Left lung (tissue), 10 donors: Measurements from ENCODE around the gene ADAMTS12. TPM values are rescaled to one million over a fixed set of nuclear protein-coding genes. Genes with fewer than 3 reads are reported as not detected.
A peak's percentile ranks its signal among the peaks of the same experiment; 100 is the strongest.

Experiments
- ATAC-seq: fragments of 200-7000 bp; cut with Tn5 transposase; one replicate; pipeline ENCODE4 v1.9.1; 2020; ENCODE audit warnings: moderate library complexity
- DNase-seq, 4 donors: peaks; one replicate each; pipeline ENCODE4 v3.0.0-alpha.2; 2013 to 2020
- H3K27ac ChIP-seq, 2 donors: fragments of 200-600 bp; sonication (generic) in 1 of 2; one replicate each; pipeline versions ENCODE4 v1.5.0 to v1.8.0; 2020 to 2021
- H3K27me3 ChIP-seq, 2 donors: fragments of 200-600 bp; sonication (generic) in 1 of 2; one replicate each; pipeline versions ENCODE4 v1.5.0 to v1.8.0; 2020 to 2021
- H3K36me3 ChIP-seq, 2 donors: fragments of 200-600 bp; sonication (generic) in 1 of 2; one replicate each; pipeline versions ENCODE4 v1.5.0 to v1.8.0; 2020 to 2021
- H3K4me1 ChIP-seq, 2 donors: fragments of 200-600 bp; one replicate each; pipeline ENCODE4 v1.8.0; 2021
- H3K4me3 ChIP-seq, 2 donors: fragments of 200-600 bp; sonication (generic) in 1 of 2; one replicate each; pipeline versions ENCODE4 v1.5.0 to v1.8.0; 2020 to 2021; ENCODE audit warnings: mild to moderate bottlenecking in 1 of 2
- H3K9me3 ChIP-seq, 2 donors: fragments of 200-600 bp; sonication (generic) in 1 of 2; one replicate each; pipeline versions ENCODE4 v1.5.0 to v1.8.0; 2020 to 2021
- intact Hi-C, 2 donors: fragments of 100-400 bp; cut with DNase I; formaldehyde crosslinking; loops; one replicate each; pipeline versions ENCODE4 v1.11.2 to v1.14.2; 2022
- polyA plus RNA-seq, 6 donors: library from polyadenylated mRNA; unstranded; fragments of 120-200 nt; gene quantifications; one replicate each; pipeline ENCODE4 v1.2.1, GENCODE V29; 2013; ENCODE audit not compliant: insufficient read length in 6 of 6
- total RNA-seq, 2 donors: library from RNA; stranded (reverse); fragmentation: NEBNext Ultra II Directional; extraction: Animal tissue kit (Norgen Biotek cat#: 25700); gene quantifications; one replicate each; pipeline ENCODE4 v1.2.1, GENCODE V29; 2021
- TF ChIP-seq, protein P1 (sequence below), 2 donors: fragments of 200-600 bp; sonication (generic) in 1 of 2; IDR thresholded peaks; one replicate each; pipeline versions ENCODE4 v1.5.0 to v1.8.0; 2021; ENCODE audit warnings: antibody characterized with exemption in 2 of 2
- donor health status: DM: no; HTN: yes; CAD: no.
- donor health status: DM: no; HTN: no; CAD: no.

ADAMTS12 gene
- total and polyA plus RNA-seq, 8 donors = 11.6 to 59.1 (median 52.1) TPM

- intact Hi-C loops = loop anchor here in 1 of 2 donors (10.0 kb wide), 1 partner anchor 464 kb away; no protein-coding TSS in a partner anchor
- Histone ChIP-seq H3K4me3 (no peak overlapping the region), H3K36me3 (no peaks in the 10 kb centered on the region), H3K4me1 (peaks cover 11 to 12% of the 10 kb centered on the region in 2 donors), H3K27ac (no peak overlapping the region), H3K27me3 (peaks cover 35 to 82% of the 10 kb centered on the region in 2 donors), H3K9me3 (no peaks in the 10 kb centered on the region)
- ATAC-seq (no peak), DNase-seq (no peak)
- TF ChIP-seq, protein P1, sequence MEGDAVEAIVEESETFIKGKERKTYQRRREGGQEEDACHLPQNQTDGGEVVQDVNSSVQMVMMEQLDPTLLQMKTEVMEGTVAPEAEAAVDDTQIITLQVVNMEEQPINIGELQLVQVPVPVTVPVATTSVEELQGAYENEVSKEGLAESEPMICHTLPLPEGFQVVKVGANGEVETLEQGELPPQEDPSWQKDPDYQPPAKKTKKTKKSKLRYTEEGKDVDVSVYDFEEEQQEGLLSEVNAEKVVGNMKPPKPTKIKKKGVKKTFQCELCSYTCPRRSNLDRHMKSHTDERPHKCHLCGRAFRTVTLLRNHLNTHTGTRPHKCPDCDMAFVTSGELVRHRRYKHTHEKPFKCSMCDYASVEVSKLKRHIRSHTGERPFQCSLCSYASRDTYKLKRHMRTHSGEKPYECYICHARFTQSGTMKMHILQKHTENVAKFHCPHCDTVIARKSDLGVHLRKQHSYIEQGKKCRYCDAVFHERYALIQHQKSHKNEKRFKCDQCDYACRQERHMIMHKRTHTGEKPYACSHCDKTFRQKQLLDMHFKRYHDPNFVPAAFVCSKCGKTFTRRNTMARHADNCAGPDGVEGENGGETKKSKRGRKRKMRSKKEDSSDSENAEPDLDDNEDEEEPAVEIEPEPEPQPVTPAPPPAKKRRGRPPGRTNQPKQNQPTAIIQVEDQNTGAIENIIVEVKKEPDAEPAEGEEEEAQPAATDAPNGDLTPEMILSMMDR (IDR thresholded peaks at IDR 0.05) = no peak
These were observed 46.7 kb upstream of the ADAMTS12 start for GRCh38 chr5:33938507-33938796.

DNA sequence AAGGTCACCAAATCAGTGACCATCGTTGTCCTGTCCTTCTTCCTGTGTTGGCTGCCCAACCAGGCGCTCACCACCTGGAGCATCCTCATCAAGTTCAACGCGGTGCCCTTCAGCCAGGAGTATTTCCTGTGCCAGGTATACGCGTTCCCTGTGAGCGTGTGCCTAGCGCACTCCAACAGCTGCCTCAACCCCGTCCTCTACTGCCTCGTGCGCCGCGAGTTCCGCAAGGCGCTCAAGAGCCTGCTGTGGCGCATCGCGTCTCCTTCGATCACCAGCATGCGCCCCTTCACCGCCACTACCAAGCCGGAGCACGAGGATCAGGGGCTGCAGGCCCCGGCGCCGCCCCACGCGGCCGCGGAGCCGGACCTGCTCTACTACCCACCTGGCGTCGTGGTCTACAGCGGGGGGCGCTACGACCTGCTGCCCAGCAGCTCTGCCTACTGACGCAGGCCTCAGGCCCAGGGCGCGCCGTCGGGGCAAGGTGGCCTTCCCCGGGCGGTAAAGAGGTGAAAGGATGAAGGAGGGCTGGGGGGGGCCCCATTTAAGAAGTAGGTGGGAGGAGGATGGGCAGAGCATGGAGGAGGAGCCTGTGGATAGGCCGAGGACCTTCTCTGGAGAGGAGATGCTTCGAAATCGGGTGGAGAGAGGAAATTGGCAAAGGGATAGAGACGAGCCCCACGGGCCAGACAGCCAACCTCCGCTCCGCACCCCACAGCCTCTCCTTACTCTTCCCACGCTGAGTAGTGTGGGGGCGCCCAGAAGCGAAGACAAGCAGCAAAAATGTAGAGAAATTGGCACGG lies 46.1 kb upstream of the ADAMTS12 start:
- DNase-seq (no peak), ATAC-seq (no peak)
- TF ChIP-seq, protein P1 (IDR thresholded peaks at IDR 0.05) = no peak
- H3K36me3 ChIP-seq = no peaks in the 10 kb centered on the region
- H3K4me3 ChIP-seq = no peak overlapping the region
- intact Hi-C loops = loop anchor here in 1 of 2 donors (10.0 kb wide), 1 partner anchor 463 kb away; no protein-coding TSS in a partner anchor
- H3K27ac ChIP-seq = no peak overlapping the region
- H3K9me3 ChIP-seq = no peaks in the 10 kb centered on the region
- H3K27me3 ChIP-seq = peaks cover 35 to 83% of the 10 kb centered on the region in 2 donors
- H3K4me1 ChIP-seq = peaks cover 11 to 12% of the 10 kb centered on the region in 2 donors

DNA sequence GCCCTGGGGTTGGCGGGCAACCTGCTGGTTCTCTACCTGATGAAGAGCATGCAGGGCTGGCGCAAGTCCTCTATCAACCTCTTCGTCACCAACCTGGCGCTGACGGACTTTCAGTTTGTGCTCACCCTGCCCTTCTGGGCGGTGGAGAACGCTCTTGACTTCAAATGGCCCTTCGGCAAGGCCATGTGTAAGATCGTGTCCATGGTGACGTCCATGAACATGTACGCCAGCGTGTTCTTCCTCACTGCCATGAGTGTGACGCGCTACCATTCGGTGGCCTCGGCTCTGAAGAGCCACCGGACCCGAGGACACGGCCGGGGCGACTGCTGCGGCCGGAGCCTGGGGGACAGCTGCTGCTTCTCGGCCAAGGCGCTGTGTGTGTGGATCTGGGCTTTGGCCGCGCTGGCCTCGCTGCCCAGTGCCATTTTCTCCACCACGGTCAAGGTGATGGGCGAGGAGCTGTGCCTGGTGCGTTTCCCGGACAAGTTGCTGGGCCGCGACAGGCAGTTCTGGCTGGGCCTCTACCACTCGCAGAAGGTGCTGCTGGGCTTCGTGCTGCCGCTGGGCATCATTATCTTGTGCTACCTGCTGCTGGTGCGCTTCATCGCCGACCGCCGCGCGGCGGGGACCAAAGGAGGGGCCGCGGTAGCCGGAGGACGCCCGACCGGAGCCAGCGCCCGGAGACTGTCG lies 45.4 kb upstream of the ADAMTS12 start:
- Histone ChIP-seq H3K27ac (no peak overlapping the region), H3K36me3 (no peaks in the 10 kb centered on the region), H3K9me3 (no peaks in the 10 kb centered on the region), H3K4me1 (peaks cover 11 to 12% of the 10 kb centered on the region in 2 donors), H3K4me3 (peak overlapping the region in 1 of 2 donors; percentile 6), H3K27me3 (peaks cover 35 to 79% of the 10 kb centered on the region in 2 donors)
- DNase-seq (peak in 1 of 4 donors; percentile 62), ATAC-seq (no peak)
- TF ChIP-seq, protein P1 (IDR thresholded peaks at IDR 0.05) = no peak
- intact Hi-C loops = loop anchor here in 1 of 2 donors (10.0 kb wide), 1 partner anchor 462 kb away; no protein-coding TSS in a partner anchor

GRCh38 chr5:33936381-33937016 lies 44.7 kb upstream of the ADAMTS12 start, which contains the start of gene RXFP3:
Gene RXFP3 (plus strand): TSS chr5:33936386. CDS start chr5:33936741, 355 bp downstream.
- H3K4me3 ChIP-seq = peak within 1 kb of the TSS; percentile 6 to 15
- intact Hi-C loops = loop anchor here in 1 of 2 donors (10.0 kb wide), 1 partner anchor 462 kb away; no protein-coding TSS in a partner anchor
- H3K36me3 ChIP-seq = no peaks in the 10 kb centered on the region
- peak; percentile 21 for ATAC-seq
- TF ChIP-seq, protein P1 (IDR thresholded peaks at IDR 0.05) = no peak
- H3K9me3 ChIP-seq = no peaks in the 10 kb centered on the region
- H3K4me1 ChIP-seq = peaks cover 11 to 12% of the 10 kb centered on the region in 2 donors
- peak in 2 of 4 donors; percentile 25 to 59 for DNase-seq
- H3K27ac ChIP-seq = no peak within 1 kb of the TSS
- H3K27me3 ChIP-seq = peaks cover 35 to 72% of the 10 kb centered on the region in 2 donors
